Measurements from ENCODE around the gene INPP5B. TPM values are rescaled to one million over a fixed set of nuclear protein-coding genes. Genes with fewer than 3 reads are reported as not detected.

Gene INPP5B
- total RNA-seq, 1 donor from 2014 or later, result 18.7 TPM

GRCh38 chr1:37836788-37837187 is 110.1 kb downstream of the INPP5B start:
- H3K4me3 ChIP-seq (ENCODE audit: low read depth, low read length), result no peak overlapping the region
- TF ChIP-seq, protein P1, sequence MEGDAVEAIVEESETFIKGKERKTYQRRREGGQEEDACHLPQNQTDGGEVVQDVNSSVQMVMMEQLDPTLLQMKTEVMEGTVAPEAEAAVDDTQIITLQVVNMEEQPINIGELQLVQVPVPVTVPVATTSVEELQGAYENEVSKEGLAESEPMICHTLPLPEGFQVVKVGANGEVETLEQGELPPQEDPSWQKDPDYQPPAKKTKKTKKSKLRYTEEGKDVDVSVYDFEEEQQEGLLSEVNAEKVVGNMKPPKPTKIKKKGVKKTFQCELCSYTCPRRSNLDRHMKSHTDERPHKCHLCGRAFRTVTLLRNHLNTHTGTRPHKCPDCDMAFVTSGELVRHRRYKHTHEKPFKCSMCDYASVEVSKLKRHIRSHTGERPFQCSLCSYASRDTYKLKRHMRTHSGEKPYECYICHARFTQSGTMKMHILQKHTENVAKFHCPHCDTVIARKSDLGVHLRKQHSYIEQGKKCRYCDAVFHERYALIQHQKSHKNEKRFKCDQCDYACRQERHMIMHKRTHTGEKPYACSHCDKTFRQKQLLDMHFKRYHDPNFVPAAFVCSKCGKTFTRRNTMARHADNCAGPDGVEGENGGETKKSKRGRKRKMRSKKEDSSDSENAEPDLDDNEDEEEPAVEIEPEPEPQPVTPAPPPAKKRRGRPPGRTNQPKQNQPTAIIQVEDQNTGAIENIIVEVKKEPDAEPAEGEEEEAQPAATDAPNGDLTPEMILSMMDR (conservative IDR thresholded peaks at IDR 0.05; ENCODE audit: low read depth, low read length), result no peak
- DNase-seq (ENCODE audit: low read depth), result no peak

DNA sequence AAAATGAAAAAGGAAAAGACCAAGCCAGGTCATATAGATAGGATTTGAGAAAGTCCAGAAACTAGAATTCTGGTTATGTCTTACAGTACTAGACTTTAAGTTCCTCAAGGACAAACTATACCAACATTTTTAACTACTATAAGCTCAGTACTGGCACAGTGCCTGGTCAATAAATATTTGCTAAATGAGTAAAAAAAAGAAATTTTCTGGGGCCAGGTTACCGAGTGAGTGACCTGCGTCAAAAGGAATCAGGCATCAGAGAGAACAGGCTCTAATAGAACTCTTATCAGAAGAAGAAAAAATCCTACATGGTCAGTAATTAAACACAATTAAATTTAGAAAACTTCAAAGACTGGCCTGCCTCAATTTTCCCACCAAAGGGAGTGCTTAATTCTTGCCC is 115.0 kb downstream of the INPP5B start:
- no peak overlapping the region for H3K4me3 ChIP-seq (ENCODE audit: low read depth, low read length)
- TF ChIP-seq, protein P1 (conservative IDR thresholded peaks at IDR 0.05; ENCODE audit: low read depth, low read length), result no peak
- no peak for DNase-seq (ENCODE audit: low read depth)

DNA sequence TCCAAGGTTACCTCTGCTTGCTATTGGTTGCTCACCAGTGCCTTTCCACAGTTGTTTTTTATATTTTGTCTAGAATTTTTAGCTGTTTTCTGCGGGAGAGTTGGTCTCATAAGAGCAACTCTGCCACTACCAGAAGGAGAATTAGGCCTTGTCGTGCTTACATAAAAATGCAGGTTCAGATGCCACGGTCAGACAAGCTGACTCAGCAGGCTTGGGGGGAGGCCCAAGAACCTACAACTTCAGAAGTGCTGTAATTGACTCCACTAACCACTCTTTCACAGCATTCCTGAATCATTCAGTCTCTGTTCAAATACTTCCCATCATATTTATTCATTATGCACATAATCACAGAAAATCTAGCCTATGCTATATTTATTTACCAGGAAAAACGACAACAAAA is 115.7 kb downstream of the INPP5B start:
- TF ChIP-seq, protein P1 (conservative IDR thresholded peaks at IDR 0.05; ENCODE audit: low read depth, low read length), result no peak
- DNase-seq (ENCODE audit: low read depth), result no peak

DNA sequence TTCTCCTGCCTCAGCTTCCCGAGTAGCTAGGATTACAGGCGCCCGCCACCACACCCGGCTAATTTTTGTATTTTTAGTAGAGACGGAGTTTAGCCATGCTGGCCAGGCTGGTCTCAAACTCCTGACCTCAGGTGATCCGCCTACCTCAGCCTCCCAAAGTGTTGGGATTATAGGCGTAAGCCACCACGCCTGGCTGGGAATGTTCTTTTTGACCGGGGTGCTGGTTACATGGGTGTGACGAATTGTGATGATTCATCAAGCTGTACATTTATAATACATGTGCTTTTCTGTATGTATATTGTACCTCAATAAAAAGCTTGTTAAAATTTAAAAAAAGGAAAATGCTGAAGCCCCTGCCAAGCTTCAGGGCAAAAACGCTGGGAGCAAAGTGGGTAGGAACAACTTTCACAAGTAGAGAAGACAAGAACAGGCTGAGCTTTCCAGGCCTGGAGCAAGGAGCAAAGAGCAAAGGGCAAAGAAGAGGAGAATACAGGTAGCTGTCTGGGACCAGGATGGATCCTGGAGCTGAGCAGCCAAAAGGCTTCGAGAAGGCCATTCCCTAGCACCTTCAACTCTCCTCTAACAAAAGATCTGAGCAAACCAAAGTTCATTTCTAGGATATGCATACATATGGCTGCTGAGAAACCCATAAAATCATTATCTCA is 118.3 kb downstream of the INPP5B start:
- no peak overlapping the region for H3K4me3 ChIP-seq (ENCODE audit: low read depth, low read length)
- no peak for DNase-seq (ENCODE audit: low read depth)
- TF ChIP-seq, protein P1 (conservative IDR thresholded peaks at IDR 0.05; ENCODE audit: low read depth, low read length), result no peak

More for the DNA sequence above, 115.7 kb downstream of the INPP5B start:
- H3K4me3 ChIP-seq (ENCODE audit: low read depth, low read length), result no peak overlapping the region

GRCh38 chr1:37825506-37825905 is 121.3 kb downstream of the INPP5B start:
- TF ChIP-seq, protein P1 (conservative IDR thresholded peaks at IDR 0.05; ENCODE audit: low read depth, low read length), result no peak
- no peak for DNase-seq (ENCODE audit: low read depth)
- H3K4me3 ChIP-seq (ENCODE audit: low read depth, low read length), result no peak overlapping the region

DNA sequence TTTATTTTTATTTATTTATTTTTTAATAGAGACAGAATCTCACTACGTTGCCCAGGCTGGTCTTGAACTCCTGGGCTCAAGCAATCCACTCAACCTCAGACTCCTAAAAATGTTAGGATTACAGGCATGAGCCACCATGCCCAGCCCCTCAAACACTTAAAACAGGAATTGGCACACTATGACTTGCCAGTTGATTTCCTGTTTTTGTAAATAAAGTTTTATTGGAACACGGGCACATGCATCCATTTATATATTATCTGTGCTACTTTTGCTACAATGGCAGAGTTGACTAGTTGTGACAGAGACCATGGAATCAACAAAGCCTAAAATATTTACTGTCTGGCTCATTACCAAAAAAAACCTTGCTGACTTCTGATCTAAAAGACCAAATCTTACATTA is 122.9 kb downstream of the INPP5B start:
- no peak overlapping the region for H3K4me3 ChIP-seq (ENCODE audit: low read depth, low read length)
- TF ChIP-seq, protein P1 (conservative IDR thresholded peaks at IDR 0.05; ENCODE audit: low read depth, low read length), result no peak
- no peak for DNase-seq (ENCODE audit: low read depth)
